ENCODE data around the gene PCNX2. TPM values are rescaled to one million over a fixed set of nuclear protein-coding genes. Genes with fewer than 3 reads are reported as not detected.

Gene PCNX2
- total RNA-seq, 1 experiment from 2014 or later = 50.8 TPM

GRCh38 chr1:233183226-233184020 lies 112.1 kb downstream of the PCNX2 start (continued):
- no peak for TF ChIP-seq AFF4 (CRISPR knock-in tag; IDR thresholded peaks at IDR 0.05; ENCODE audit: borderline replicate concordance)
- no peak for TF ChIP-seq ERG (CRISPR knock-in tag; IDR thresholded peaks at IDR 0.05)
- no peak for TF ChIP-seq ZBTB43 (CRISPR knock-in tag; IDR thresholded peaks at IDR 0.05)

GRCh38 chr1:233182587-233182986 lies 112.9 kb downstream of the PCNX2 start:
- TF ChIP-seq ERG (CRISPR knock-in tag; IDR thresholded peaks at IDR 0.05) (no peak), NFYB (CRISPR knock-in tag; conservative IDR thresholded peaks at IDR 0.05; ENCODE audit: low read depth) (no peak), ZNF416 (CRISPR knock-in tag; IDR thresholded peaks at IDR 0.05) (no peak), NFATC4 (CRISPR knock-in tag; IDR thresholded peaks at IDR 0.05) (no peak), PRRX2 (CRISPR knock-in tag; IDR thresholded peaks at IDR 0.05) (no peak), PREB (CRISPR knock-in tag; IDR thresholded peaks at IDR 0.05; ENCODE audit: borderline replicate concordance) (no peak)
- H3K27ac Mint-ChIP-seq = peak overlapping the region; percentile 73
- ATAC-seq (peak; percentile 32; the same call in 1 of the 2 replicates), DNase-seq (ENCODE audit: low spot score) (no peak)
- H3K36me3 Mint-ChIP-seq = peaks cover 53% of the 10 kb centered on the region
- H3K9me3 Mint-ChIP-seq = peaks cover 3% of the 10 kb centered on the region; the same call in 1 of the 2 replicates
- CTCF ChIA-PET = no interaction called here
- POLR2A ChIA-PET = no interaction called here
- H3K4me3 Mint-ChIP-seq = no peak overlapping the region
- no peaks in the 10 kb centered on the region for H3K27me3 Mint-ChIP-seq (ENCODE audit: low read depth)
- H3K4me1 Mint-ChIP-seq = peaks cover 48% of the 10 kb centered on the region

- ATAC-seq = peak; percentile 73
- peak overlapping the region; percentile 33 for H3K27ac Mint-ChIP-seq
- ChIA-PET CTCF (no interaction called here), POLR2A (no interaction called here)
- peaks cover 67% of the 10 kb centered on the region for H3K36me3 Mint-ChIP-seq
- H3K4me3 Mint-ChIP-seq = peak overlapping the region; percentile 11
- no peak for DNase-seq (ENCODE audit: low spot score)
- H3K9me3 Mint-ChIP-seq = peaks cover 6% of the 10 kb centered on the region; the same call in 1 of the 2 replicates
- H3K27me3 Mint-ChIP-seq (ENCODE audit: low read depth) = no peaks in the 10 kb centered on the region
- H3K4me1 Mint-ChIP-seq = peaks cover 48% of the 10 kb centered on the region
- no peak for TF ChIP-seq JUN (CRISPR knock-in tag; IDR thresholded peaks at IDR 0.05)
- TF ChIP-seq FOXP1 (CRISPR knock-in tag; IDR thresholded peaks at IDR 0.05; ENCODE audit: borderline replicate concordance) = no peak
- TF ChIP-seq ZNF423 (CRISPR knock-in tag; IDR thresholded peaks at IDR 0.05) = no peak
- no peak for TF ChIP-seq JAZF1 (CRISPR knock-in tag; IDR thresholded peaks at IDR 0.05)
- no peak for TF ChIP-seq ATF3 (CRISPR knock-in tag; conservative IDR thresholded peaks at IDR 0.05)
- no peak for TF ChIP-seq ZNF317 (CRISPR knock-in tag; IDR thresholded peaks at IDR 0.05; ENCODE audit: borderline replicate concordance, low read depth)
- no peak for TF ChIP-seq ELF4 (CRISPR knock-in tag; IDR thresholded peaks at IDR 0.05; ENCODE audit: low read depth)
- TF ChIP-seq CREM (CRISPR knock-in tag; IDR thresholded peaks at IDR 0.05) = no peak
- TF ChIP-seq ESRRA (CRISPR knock-in tag; IDR thresholded peaks at IDR 0.05; ENCODE audit: borderline replicate concordance) = no peak
- no peak for TF ChIP-seq SP1 (CRISPR knock-in tag; conservative IDR thresholded peaks at IDR 0.05)
- no peak for TF ChIP-seq SMAD4 (CRISPR knock-in tag; IDR thresholded peaks at IDR 0.05)
- TF ChIP-seq MYBL2 (CRISPR knock-in tag; IDR thresholded peaks at IDR 0.05) = no peak
- no peak for TF ChIP-seq ZSCAN18 (CRISPR knock-in tag; IDR thresholded peaks at IDR 0.05)
Measured at GRCh38 chr1:233180641-233181364, 114.7 kb downstream of the PCNX2 start.

Data from WTC11 (cell line).